Body of pancreas (tissue), 4 donors: ENCODE data around the gene ATP1A2. TPM values are rescaled to one million over a fixed set of nuclear protein-coding genes. Genes with fewer than 3 reads are reported as not detected.

Experiments used
- ATAC-seq: fragments of 150-250 bp; one replicate; pipeline ENCODE4 v1.9.1; 2016
- DNase-seq, 4 donors: peaks; one replicate each; pipeline ENCODE4 v3.0.0-alpha.2; 2019
- H3K27ac ChIP-seq, 4 donors: fragments of 200-600 bp; sonication (generic); 1 replicate in 3 of 4; 2 replicates in 1 of 4; pipeline versions ENCODE4 v1.5.1 to v1.6.1; 2016 to 2019; ENCODE audit warnings: mild to moderate bottlenecking in 1 of 4, mixed read lengths in 1 of 4, moderate library complexity in 1 of 4
- H3K27me3 ChIP-seq, 2 donors: fragments of 200-600 bp; sonication (generic); one replicate each; pipeline ENCODE4 v1.6.0; 2016; ENCODE audit warnings: mild to moderate bottlenecking in 1 of 2
- H3K36me3 ChIP-seq, 2 donors: fragments of 200-600 bp; sonication (generic); replicated peaks in 1 of 2; 2 replicates each; pipeline ENCODE4 v1.5.1; 2016; ENCODE audit warnings: low read depth in 2 of 2; ENCODE audit not compliant: insufficient read depth in 1 of 2
- H3K4me1 ChIP-seq: fragments of 200-600 bp; sonication (generic); one replicate; pipeline ENCODE4 v1.6.0; 2016
- H3K4me3 ChIP-seq, 2 donors: fragments of 200-600 bp; sonication (generic); 1 replicate in 1 of 2; 2 replicates in 1 of 2; pipeline ENCODE4 v1.5.1; 2016 to 2019
- H3K9me3 ChIP-seq, 3 donors: fragments of 200-600 bp; sonication (generic); 1 replicate in 2 of 3; 2 replicates in 1 of 3; pipeline ENCODE4 v1.5.1; 2016
- CTCF ChIP-seq, 7 experiments: fragments of 450-650 bp in 4 of 7; fragments of 200-600 bp in 3 of 7; sonication (generic) in 3 of 7; IDR thresholded peaks; one replicate each; pipeline ENCODE4 v1.5.1; 2016 to 2019; ENCODE audit warnings: antibody characterized with exemption in 7 of 7
- POLR2A ChIP-seq, 3 donors: fragments of 450-650 bp; IDR thresholded peaks; one replicate each; pipeline ENCODE4 v1.6.1; 2016; ENCODE audit warnings: antibody characterized with exemption in 3 of 3, mild to moderate bottlenecking in 2 of 3
- WGBS, 2 donors: methylation state at CpG; one replicate each; pipeline ENCODE4 v1.1.5; 2017; 5-methylcytosine and 5-hydroxymethylcytosine counted together
- intact Hi-C: fragments of 100-400 bp; cut with DNase I; formaldehyde crosslinking; loops from one replicate; pipeline ENCODE4 v1.15.1; 2023
- total RNA-seq, 2 donors: library from RNA; depleted of rRNA; stranded (reverse); fragments of >200 nt; gene quantifications; one replicate each; pipeline ENCODE4 v1.1.0, GENCODE V29; 2016

Gene ATP1A2
- total RNA-seq, 2 donors from 2014 or later: 1.6 to 41.2 TPM

DNA sequence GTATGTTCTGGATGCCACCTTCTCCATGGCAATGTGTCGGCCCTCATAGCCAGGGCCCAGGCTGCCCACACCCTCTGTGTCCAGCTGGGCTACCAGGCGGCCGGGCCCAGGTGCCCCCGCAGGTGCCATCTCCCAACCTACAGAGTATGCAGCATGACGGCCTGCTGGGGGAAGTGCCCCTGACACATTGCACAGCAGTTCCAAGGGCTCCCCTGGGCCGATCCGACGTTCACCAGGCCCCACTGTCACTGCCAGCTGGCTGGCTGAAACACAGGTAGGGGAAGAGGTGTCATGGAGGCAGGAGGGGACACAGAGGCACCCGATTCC, 22.5 kb upstream of the ATP1A2 start:
- Histone ChIP-seq H3K27ac (no peak overlapping the region), H3K27me3 (no peaks in the 10 kb centered on the region), H3K36me3 (peaks cover 0 to 8% of the 10 kb centered on the region in 2 donors), H3K4me1 (peaks cover 44% of the 10 kb centered on the region), H3K4me3 (no peak overlapping the region), H3K9me3 (no peaks in the 10 kb centered on the region)
- 86 to 87% methylated on average over 4 to 8 of the region's 9 CpGs for WGBS, 2 donors
- intact Hi-C loops: no loop called here
- no peak for TF ChIP-seq CTCF (IDR thresholded peaks at IDR 0.05)
- TF ChIP-seq POLR2A (IDR thresholded peaks at IDR 0.05): no peak
- ATAC-seq (no peak), DNase-seq (no peak)

- H3K9me3 ChIP-seq: no peaks in the 10 kb centered on the region
- peaks cover 0 to 8% of the 10 kb centered on the region in 2 donors for H3K36me3 ChIP-seq
- no peaks in the 10 kb centered on the region for H3K27me3 ChIP-seq
- 73 to 78% methylated on average over 7 to 15 of the region's 21 CpGs for WGBS, 2 donors
- H3K4me3 ChIP-seq: no peak overlapping the region
- intact Hi-C loops: no loop called here
- peaks cover 44% of the 10 kb centered on the region for H3K4me1 ChIP-seq
- TF ChIP-seq CTCF (IDR thresholded peaks at IDR 0.05) (no peak), POLR2A (IDR thresholded peaks at IDR 0.05) (no peak)
- H3K27ac ChIP-seq: peak overlapping the region in 1 of 4 donors; percentile 4
- DNase-seq (peak in 1 of 4 donors; percentile 51), ATAC-seq (no peak)
Observed at GRCh38 chr1:160093624-160094290, 21.8 kb upstream of the ATP1A2 start.

DNA sequence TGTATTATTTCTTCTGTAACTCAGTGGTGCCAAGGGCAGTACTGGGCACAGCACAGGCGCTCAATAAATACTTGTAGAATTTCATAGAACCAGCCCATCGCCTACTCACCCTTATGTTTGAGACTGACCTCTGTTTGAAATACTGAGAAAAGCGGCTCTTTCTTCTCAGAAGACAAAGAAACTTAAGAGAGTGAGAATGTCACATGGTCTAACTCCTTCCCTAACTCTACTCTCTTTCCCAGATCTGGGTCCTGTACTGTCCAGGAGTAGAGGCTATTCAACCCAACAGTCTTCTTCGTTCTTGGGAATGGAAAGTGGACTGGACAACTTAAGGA, 21.3 kb upstream of the ATP1A2 start:
- ATAC-seq (no peak), DNase-seq (no peak)
- H3K27me3 ChIP-seq: no peaks in the 10 kb centered on the region
- intact Hi-C loops: no loop called here
- TF ChIP-seq POLR2A (IDR thresholded peaks at IDR 0.05) (no peak), CTCF (IDR thresholded peaks at IDR 0.05) (no peak)
- no peak overlapping the region for H3K4me3 ChIP-seq
- peaks cover 0 to 8% of the 10 kb centered on the region in 2 donors for H3K36me3 ChIP-seq
- peaks cover 46% of the 10 kb centered on the region for H3K4me1 ChIP-seq
- WGBS, 2 donors: 82 to 88% methylated on average over 4 of the region's 4 CpGs
- peak overlapping the region in 1 of 4 donors; percentile 4 for H3K27ac ChIP-seq
- no peaks in the 10 kb centered on the region for H3K9me3 ChIP-seq

- no peaks in the 10 kb centered on the region for H3K9me3 ChIP-seq
- peaks cover 51% of the 10 kb centered on the region for H3K4me1 ChIP-seq
- no peaks in the 10 kb centered on the region for H3K27me3 ChIP-seq
- DNase-seq: no peak
- no peak for TF ChIP-seq POLR2A (IDR thresholded peaks at IDR 0.05)
- TF ChIP-seq CTCF (IDR thresholded peaks at IDR 0.05): no peak
- peaks cover 0 to 8% of the 10 kb centered on the region in 2 donors for H3K36me3 ChIP-seq
- WGBS, 2 donors: 93 to 97% methylated on average over 8 to 14 of the region's 14 CpGs
- ATAC-seq: no peak
- intact Hi-C loops: no loop called here
- no peak overlapping the region for H3K4me3 ChIP-seq
- H3K27ac ChIP-seq: no peak overlapping the region
Observed at GRCh38 chr1:160094806-160095205, 20.8 kb upstream of the ATP1A2 start.
